Stimulated activated CD4-positive, alpha-beta T cell treated with anti-CD3 and anti-CD28 coated beads, TNF-alpha, amount 100 ng/mL, for 48 hours (primary cell): Measurements from ENCODE around the gene SRP68.
"Not testable (repeated sequence)": the region's sequence is repeated elsewhere in the genome, so short reads cannot be mapped to it uniquely, and the experiment has no call there.

ENCODE experiments used
- DNase-seq, 3 donors: peaks; one replicate each; pipeline ENCODE4 v3.0.0-alpha.2; 2020; ENCODE audit warnings: low read depth in 3 of 3

The SRP68 gene

DNA sequence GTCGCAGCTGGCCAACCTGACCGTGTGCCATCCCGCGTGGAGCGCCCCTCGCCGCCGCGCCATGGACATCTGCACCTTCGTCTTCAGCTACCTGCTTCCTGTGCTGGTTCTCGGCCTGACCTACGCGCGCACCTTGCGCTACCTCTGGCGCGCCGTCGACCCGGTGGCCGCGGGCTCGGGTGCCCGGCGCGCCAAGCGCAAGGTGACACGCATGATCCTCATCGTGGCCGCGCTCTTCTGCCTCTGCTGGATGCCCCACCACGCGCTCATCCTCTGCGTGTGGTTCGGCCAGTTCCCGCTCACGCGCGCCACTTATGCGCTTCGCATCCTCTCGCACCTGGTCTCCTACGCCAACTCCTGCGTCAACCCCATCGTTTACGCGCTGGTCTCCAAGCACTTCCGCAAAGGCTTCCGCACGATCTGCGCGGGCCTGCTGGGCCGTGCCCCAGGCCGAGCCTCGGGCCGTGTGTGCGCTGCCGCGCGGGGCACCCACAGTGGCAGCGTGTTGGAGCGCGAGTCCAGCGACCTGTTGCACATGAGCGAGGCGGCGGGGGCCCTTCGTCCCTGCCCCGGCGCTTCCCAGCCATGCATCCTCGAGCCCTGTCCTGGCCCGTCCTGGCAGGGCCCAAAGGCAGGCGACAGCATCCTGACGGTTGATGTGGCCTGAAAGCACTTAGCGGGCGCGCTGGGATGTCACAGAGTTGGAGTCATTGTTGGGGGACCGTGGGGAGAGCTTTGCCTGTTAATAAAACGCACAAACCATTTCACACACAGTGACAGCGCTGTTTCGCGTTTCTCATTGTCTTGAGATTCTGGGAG is 4.7 kb upstream of the SRP68 start:
- DNase-seq = no peak

- DNase-seq = no peak
Measured at GRCh38 chr17:76076146-76076764, 3.9 kb upstream of the SRP68 start.

GRCh38 chr17:76075364-76076145 is 3.2 kb upstream of the SRP68 start:
- no peak for DNase-seq

GRCh38 chr17:76074390-76075363 is 2.4 kb upstream of the SRP68 start, which contains the start of gene GALR2:
GALR2 (plus strand) TSS chr17:76074781; CDS start chr17:76074884, 103 bp downstream.
- DNase-seq = no peak

DNA sequence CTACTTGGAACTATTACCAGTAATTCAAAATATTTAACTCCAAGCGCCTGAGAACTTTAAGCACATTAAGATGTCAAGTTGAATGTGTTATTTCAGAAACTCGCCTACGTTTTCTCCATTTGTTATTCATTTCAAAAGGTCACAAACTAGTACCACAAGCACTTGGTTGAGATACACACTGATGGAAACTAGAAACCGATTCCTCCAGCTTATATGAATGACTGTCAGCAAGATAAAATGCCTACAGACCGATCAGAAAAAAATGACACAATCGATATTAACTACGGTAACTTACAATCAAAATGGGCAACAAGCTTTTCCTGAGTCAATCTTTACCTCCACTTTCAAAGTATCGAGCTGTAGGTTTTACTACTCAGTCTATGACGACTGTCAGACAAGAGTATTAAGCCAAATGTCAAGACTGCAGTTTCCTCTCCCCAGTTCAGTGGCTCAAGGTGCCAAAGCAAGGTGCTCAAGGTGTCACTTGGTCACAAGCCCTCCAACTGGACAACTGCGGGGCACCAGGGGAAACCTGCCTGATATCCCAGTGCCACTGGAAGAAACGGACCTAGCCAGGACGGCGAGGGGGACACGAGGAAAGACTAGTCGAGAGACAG is 678 bp downstream of the SRP68 start:
- no peak for DNase-seq

DNA sequence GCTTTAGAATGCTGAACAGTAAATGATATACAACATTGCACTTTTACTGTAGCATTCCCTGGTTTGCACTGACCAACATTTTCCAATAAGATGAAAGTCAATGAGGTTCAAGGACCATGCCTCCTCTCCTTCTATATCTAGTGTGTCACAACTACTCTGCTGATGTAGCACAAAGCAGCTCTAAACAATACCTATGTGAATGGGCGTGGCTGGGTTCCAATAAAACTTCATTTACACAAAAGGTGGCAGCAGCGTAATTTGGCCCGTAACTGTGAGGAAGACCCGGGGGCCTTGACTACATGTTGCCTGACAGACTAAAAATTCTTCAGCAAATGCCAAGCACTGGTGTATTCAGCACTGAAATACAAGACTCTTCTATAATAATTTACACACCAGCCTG is 6.5 kb downstream of the SRP68 start:
- DNase-seq = no peak

DNA sequence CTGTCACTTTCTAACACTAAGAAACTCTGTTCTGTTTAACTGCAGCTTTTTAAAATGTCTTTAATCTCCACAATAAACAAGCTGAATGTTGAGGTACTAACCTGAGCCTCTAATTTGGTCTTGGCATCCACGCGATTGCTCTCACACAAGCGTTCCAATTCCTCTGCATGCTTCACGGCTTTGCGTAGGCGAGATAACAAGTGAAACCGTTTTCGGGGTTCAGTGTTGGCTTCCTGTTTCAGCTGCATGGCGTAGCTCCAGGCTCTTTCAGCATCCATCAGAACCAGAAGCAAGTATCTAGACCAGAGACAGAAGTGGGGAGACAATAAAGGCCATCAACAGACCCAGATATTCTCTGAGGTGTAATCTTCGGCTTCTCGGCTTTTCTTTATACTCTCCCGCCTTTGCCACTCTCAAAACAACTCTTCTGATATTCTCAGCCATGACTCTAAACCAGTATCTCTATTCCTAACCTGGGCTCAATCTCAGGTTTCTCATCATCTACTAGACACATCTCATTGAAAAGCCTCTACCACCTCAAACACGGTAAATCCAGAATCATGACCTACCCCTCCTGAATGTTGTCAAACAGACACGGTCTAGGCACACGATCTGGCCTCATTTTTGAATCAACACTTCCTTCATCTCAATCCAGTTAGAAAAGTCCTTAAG is 8.3 kb downstream of the SRP68 start:
- peak in 2 of 3 donors; percentile 44 to 50 for DNase-seq

GRCh38 chr17:76058264-76058663 is 14.1 kb downstream of the SRP68 start:
- DNase-seq = not testable (repeated sequence)

DNA sequence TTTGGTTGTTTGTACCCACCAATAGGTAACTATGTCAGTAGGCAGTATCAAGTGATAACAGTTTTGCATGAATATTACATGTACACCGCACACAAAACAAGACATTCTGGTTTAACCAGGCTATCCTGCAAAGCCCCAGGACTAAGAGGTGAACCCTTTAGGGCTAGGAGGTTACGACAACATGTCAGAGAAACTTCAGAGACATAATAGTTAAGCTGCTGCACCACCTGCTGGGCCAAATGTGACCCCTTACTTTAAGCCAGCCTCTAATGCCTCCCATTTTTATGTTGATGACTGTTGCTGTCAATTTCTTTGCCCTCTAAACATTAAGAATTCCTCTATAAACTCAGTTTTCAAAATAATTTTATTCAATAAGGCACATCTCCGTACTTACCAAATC is 15.4 kb downstream of the SRP68 start:
- DNase-seq = no peak

- DNase-seq = no peak
Measured at GRCh38 chr17:76054112-76054476, 18.2 kb downstream of the SRP68 start.

DNA sequence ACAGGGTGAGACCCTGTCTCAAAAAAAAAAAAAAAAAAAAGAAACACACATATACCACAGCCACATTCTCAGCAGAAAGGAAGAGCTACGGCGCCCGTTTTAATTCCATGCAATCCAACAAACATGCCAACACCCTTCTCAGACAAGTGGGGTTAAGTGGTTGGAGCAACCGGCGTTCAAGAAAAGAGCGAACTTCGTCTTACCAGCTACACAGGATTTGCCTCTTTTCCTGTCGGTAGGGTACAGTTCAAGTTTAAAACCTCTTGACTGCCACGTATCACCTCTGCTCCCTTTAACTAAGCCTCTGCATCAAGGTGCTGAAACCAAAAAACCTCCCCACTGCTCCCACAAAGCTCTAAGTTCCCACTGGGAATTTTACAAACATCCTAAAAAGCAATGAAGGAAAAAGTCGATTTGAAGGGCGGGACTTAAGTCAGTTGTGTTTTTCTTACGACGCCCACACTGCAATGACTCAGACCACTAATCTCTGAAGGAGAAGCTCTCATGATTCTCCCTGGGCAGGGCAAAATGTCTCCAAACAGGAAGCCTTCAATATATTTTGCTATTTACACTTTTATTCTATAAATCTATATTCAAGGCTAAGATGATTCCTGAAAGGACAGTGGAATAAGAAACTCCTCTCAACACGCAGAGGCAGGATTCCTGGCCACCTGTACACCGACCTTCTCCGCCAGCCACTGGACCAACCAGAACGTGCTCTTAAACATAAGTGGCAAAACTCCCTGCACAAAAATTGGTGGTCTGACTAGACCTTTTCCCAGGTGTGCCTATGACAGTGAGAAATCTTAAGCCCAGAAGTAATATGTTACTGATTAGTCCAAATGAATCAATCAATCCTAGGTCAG is 18.8 kb downstream of the SRP68 start:
- no peak for DNase-seq

- DNase-seq = no peak
Measured at GRCh38 chr17:76051561-76051960, 20.8 kb downstream of the SRP68 start.

- DNase-seq = no peak
Measured at GRCh38 chr17:76050538-76051467, 21.5 kb downstream of the SRP68 start.

DNA sequence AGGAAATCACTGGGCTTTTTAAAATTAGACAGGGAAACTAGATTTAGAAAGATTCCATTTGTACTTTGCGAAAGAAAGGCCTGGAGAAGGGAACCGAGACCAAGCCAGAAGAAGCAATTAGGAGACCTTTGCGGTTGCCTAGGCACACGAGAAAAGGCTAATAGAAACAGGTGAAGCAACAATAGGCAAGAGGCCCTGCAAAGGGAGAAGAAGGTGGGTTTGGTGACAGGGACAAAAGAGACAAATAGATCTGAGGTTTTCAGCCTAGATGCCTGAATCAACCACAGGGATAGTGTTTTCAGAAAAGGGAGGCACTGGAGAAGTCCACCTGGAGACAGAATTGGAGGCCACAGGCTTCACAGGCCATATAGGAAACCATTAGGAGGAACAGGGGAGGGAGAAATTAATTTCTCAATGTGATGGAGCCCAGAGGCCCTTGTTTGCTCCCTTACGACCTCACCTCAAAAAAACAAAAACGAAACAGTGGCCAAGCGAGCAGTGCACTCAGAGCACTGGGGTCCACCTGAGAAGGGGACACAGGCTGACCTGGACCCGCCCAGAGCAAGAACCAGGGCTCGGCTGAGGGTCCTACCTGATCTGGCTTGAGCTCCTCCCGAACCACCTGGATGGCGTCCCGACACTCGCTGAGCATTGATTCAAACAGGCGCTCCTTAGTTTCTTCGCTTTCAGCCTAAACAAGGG is 22.3 kb downstream of the SRP68 start:
- DNase-seq = no peak

- no peak for DNase-seq
Measured at GRCh38 chr17:76049239-76049638, 23.1 kb downstream of the SRP68 start.

DNA sequence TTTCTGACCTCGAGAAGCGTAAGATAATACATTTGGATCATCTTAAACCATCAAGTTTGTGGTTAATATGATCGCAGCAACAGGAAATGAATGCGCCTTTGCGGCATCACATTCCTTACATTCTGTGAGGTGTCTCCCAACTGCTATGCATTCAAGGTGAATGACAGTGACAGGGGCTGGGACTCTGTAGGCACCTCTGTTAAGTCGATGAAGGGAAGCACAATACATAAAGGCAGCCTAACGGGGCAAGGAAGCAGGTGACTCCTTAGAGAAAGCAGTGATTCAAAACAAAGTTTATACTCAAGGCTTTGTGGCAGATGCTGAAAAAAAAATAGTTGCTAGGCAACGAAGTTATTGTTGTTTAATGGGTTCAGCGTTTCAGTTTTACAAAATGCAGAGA is 23.6 kb downstream of the SRP68 start:
- no peak for DNase-seq

DNA sequence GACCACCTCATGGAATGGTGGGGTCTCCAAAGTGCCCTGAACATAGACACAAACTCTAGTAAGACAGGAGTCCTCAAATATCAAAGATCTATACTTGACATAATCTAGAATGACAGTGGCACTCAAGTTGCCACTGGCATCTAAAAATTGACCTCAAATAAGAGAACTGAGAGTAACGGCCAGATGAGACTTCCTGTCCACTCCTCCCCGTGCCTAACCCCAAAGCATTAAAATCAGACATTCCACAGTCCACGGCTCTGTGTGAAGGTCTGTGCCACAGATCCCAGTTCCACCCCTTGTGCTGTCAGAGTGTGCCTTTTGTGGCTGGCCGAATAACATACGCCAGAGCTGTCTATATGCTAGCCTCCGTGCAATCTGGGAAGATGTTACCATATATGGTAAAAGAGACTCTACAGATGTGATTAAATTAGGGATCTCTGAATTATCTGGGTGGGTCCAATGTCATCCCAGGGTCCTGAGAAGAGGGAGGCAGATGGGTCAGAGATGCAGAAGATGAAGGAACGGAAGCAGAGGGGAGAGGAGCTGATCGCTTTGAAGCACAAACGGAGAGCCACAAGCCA is 24.2 kb downstream of the SRP68 start:
- no peak for DNase-seq
